SH-SY5Y (cell line): ENCODE results near the gene COL9A2.

Source experiments
- GATA2 ChIP-seq: IDR thresholded peaks from 2 replicates; pipeline ENCODE4 v1.6.1; 2011; ENCODE audit warnings: mild to moderate bottlenecking, low read depth, low read length
- GATA3 ChIP-seq: IDR thresholded peaks from 2 replicates; pipeline ENCODE4 v1.6.1; 2011; ENCODE audit warnings: low read depth, mild to moderate bottlenecking, low read length, moderate library complexity

The COL9A2 gene

GRCh38 chr1:40266786-40267535 lies 50.1 kb downstream of the COL9A2 start:
- no peak for TF ChIP-seq GATA2
- no peak for TF ChIP-seq GATA3

GRCh38 chr1:40265919-40266318 lies 51.2 kb downstream of the COL9A2 start:
- no peak for TF ChIP-seq GATA3
- TF ChIP-seq GATA2: no peak

GRCh38 chr1:40265298-40265697 lies 51.8 kb downstream of the COL9A2 start:
- no peak for TF ChIP-seq GATA2
- TF ChIP-seq GATA3: no peak

- no peak for TF ChIP-seq GATA3
- TF ChIP-seq GATA2: no peak
These were observed 52.7 kb downstream of the COL9A2 start for GRCh38 chr1:40264354-40264781.

GRCh38 chr1:40258445-40258769 lies 58.7 kb downstream of the COL9A2 start:
- TF ChIP-seq GATA3: no peak
- TF ChIP-seq GATA2: no peak

GRCh38 chr1:40257688-40258444 lies 59.2 kb downstream of the COL9A2 start, which contains the start of gene ZMPSTE24:
Gene ZMPSTE24, plus strand, starts transcription at chr1:40258236. Its CDS starts 36 bp downstream, at chr1:40258272.
- TF ChIP-seq GATA2 (no peak), GATA3 (no peak)

GRCh38 chr1:40257313-40257687 lies 59.8 kb downstream of the COL9A2 start:
- no peak for TF ChIP-seq GATA3

GRCh38 chr1:40256401-40257084 lies 60.5 kb downstream of the COL9A2 start:
- no peak for TF ChIP-seq GATA2
- no peak for TF ChIP-seq GATA3

GRCh38 chr1:40255231-40255630 lies 61.9 kb downstream of the COL9A2 start:
- TF ChIP-seq GATA2 (no peak), GATA3 (no peak)

GRCh38 chr1:40252601-40253000 lies 64.5 kb downstream of the COL9A2 start:
- TF ChIP-seq GATA3: no peak
- no peak for TF ChIP-seq GATA2

GRCh38 chr1:40251456-40251855 lies 65.6 kb downstream of the COL9A2 start:
- TF ChIP-seq GATA3 (no peak), GATA2 (no peak)
